ENCODE results near the gene TRIM2. TPM values are rescaled to one million over a fixed set of nuclear protein-coding genes. Genes with fewer than 3 reads are reported as not detected.

TRIM2 gene
- polyA plus RNA-seq, 1 donor (not counting 4 experiments of a cell fraction or from before 2014, with no cell fraction given) = 10.6 TPM

GRCh38 chr4:153266988-153267387 is 62.7 kb downstream of the TRIM2 start:
- H3K9ac ChIP-seq (ENCODE audit: control insufficient read depth, extremely low read depth, insufficient read depth, low read length) = no peak overlapping the region
- no peaks in the 10 kb centered on the region for H3K79me2 ChIP-seq (ENCODE audit: control insufficient read depth, insufficient read depth, low read length)
- H3K4me2 ChIP-seq (ENCODE audit: control insufficient read depth, extremely low read depth, insufficient read depth, low read depth, low read length) = no peak overlapping the region
- H2AFZ ChIP-seq (ENCODE audit: control insufficient read depth, low read length) = no peak overlapping the region
- no peaks in the 10 kb centered on the region for H3K27me3 ChIP-seq (ENCODE audit: control insufficient read depth, extremely low read depth, insufficient read depth, low read length)
- H3K4me3 ChIP-seq (ENCODE audit: control insufficient read depth in 2 of 3, extremely low read depth in 1 of 3, insufficient read depth in 2 of 3, low read depth in 1 of 3, low read length in 3 of 3) = no peak overlapping the region
- no peaks in the 10 kb centered on the region for H3K4me1 ChIP-seq (ENCODE audit: control insufficient read depth, extremely low read depth, insufficient read depth, low read length)
- H4K20me1 ChIP-seq (ENCODE audit: control insufficient read depth, extremely low read depth, insufficient read depth, low read length) = no peaks in the 10 kb centered on the region
- H3K27ac ChIP-seq (ENCODE audit: control insufficient read depth, insufficient read depth, low read length) = no peak overlapping the region
- no peaks in the 10 kb centered on the region for H3K9me3 ChIP-seq (ENCODE audit: control insufficient read depth, low read depth, low read length)
- TF ChIP-seq CTCF (optimal IDR thresholded peaks at IDR 0.05 in 1 of 3, IDR thresholded peaks at IDR 0.05 in 1 of 3, conservative IDR thresholded peaks at IDR 0.05 in 1 of 3; ENCODE audit: extremely low read depth in 1 of 3, insufficient read depth in 2 of 3, low read length in 3 of 3) (no peak), EZH2 (IDR thresholded peaks at IDR 0.05; ENCODE audit: low read length) (no peak)
- DNase-seq (ENCODE audit: low read depth, low spot score) (no peak), FAIRE-seq (no peak)
- dilution Hi-C loops (cut with MboI; ENCODE audit: extremely low pct_ligation_motif_present, low sequenced_read_pairs) = no loop called here
- H3K36me3 ChIP-seq (ENCODE audit: control insufficient read depth in 2 of 2, extremely low read depth in 1 of 2, insufficient read depth in 2 of 2, low read length in 2 of 2) = no peaks in the 10 kb centered on the region
- H3K9me1 ChIP-seq (ENCODE audit: control insufficient read depth, extremely low read depth, insufficient read depth, low read length) = no peaks in the 10 kb centered on the region

GRCh38 chr4:153267890-153268289 is 63.6 kb downstream of the TRIM2 start:
- H3K27me3 ChIP-seq (ENCODE audit: control insufficient read depth, extremely low read depth, insufficient read depth, low read length) = no peaks in the 10 kb centered on the region
- H3K36me3 ChIP-seq (ENCODE audit: control insufficient read depth in 2 of 2, extremely low read depth in 1 of 2, insufficient read depth in 2 of 2, low read length in 2 of 2) = no peaks in the 10 kb centered on the region
- H4K20me1 ChIP-seq (ENCODE audit: control insufficient read depth, extremely low read depth, insufficient read depth, low read length) = no peaks in the 10 kb centered on the region
- TF ChIP-seq CTCF (optimal IDR thresholded peaks at IDR 0.05 in 1 of 3, IDR thresholded peaks at IDR 0.05 in 1 of 3, conservative IDR thresholded peaks at IDR 0.05 in 1 of 3; ENCODE audit: extremely low read depth in 1 of 3, insufficient read depth in 2 of 3, low read length in 3 of 3) (no peak), EZH2 (IDR thresholded peaks at IDR 0.05; ENCODE audit: low read length) (no peak)
- no peaks in the 10 kb centered on the region for H3K4me1 ChIP-seq (ENCODE audit: control insufficient read depth, extremely low read depth, insufficient read depth, low read length)
- FAIRE-seq = no peak
- DNase-seq (ENCODE audit: low read depth, low spot score) = no peak
- no peaks in the 10 kb centered on the region for H3K9me1 ChIP-seq (ENCODE audit: control insufficient read depth, extremely low read depth, insufficient read depth, low read length)
- H3K9ac ChIP-seq (ENCODE audit: control insufficient read depth, extremely low read depth, insufficient read depth, low read length) = no peak overlapping the region
- H3K79me2 ChIP-seq (ENCODE audit: control insufficient read depth, insufficient read depth, low read length) = no peaks in the 10 kb centered on the region
- H2AFZ ChIP-seq (ENCODE audit: control insufficient read depth, low read length) = no peak overlapping the region
- H3K9me3 ChIP-seq (ENCODE audit: control insufficient read depth, low read depth, low read length) = no peaks in the 10 kb centered on the region
- no peak overlapping the region for H3K27ac ChIP-seq (ENCODE audit: control insufficient read depth, insufficient read depth, low read length)
- H3K4me2 ChIP-seq (ENCODE audit: control insufficient read depth, extremely low read depth, insufficient read depth, low read depth, low read length) = no peak overlapping the region
- no peak overlapping the region for H3K4me3 ChIP-seq (ENCODE audit: control insufficient read depth in 2 of 3, extremely low read depth in 1 of 3, insufficient read depth in 2 of 3, low read depth in 1 of 3, low read length in 3 of 3)
- dilution Hi-C loops (cut with MboI; ENCODE audit: extremely low pct_ligation_motif_present, low sequenced_read_pairs) = no loop called here
